ENCODE measurements around the gene UNC5A.

UNC5A gene

DNA sequence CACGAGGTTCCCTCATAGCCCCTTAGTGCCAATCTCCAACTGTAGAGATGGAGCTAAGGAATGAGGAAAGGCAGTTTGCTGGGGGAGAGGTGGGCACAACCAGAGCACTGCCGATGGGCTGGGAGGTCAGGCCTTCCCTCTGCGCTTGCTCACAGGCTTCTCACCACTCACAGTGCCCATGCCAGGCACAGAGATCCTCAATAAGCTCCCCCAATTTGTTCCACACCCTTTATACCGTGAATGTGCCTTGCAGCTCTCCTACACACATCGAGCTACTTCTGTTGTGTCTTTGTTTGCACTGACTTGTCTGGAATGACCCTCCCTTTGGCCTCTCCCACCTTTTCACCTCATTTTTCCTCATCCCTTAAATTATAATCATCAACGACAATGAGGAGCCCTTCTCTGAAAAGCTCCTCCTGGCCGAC lies 90.4 kb downstream of the UNC5A start:
- Histone ChIP-seq H3K36me3 (ENCODE audit: control insufficient read depth, insufficient read depth, low read length) (peaks cover 14% of the 10 kb centered on the region), H3K27me3 (replicated peaks; ENCODE audit: control insufficient read depth, insufficient read depth, low read length) (no peaks in the 10 kb centered on the region), H3K4me3 (replicated peaks; ENCODE audit: low read depth, low read length) (no peak overlapping the region)
- TF ChIP-seq, protein P1, sequence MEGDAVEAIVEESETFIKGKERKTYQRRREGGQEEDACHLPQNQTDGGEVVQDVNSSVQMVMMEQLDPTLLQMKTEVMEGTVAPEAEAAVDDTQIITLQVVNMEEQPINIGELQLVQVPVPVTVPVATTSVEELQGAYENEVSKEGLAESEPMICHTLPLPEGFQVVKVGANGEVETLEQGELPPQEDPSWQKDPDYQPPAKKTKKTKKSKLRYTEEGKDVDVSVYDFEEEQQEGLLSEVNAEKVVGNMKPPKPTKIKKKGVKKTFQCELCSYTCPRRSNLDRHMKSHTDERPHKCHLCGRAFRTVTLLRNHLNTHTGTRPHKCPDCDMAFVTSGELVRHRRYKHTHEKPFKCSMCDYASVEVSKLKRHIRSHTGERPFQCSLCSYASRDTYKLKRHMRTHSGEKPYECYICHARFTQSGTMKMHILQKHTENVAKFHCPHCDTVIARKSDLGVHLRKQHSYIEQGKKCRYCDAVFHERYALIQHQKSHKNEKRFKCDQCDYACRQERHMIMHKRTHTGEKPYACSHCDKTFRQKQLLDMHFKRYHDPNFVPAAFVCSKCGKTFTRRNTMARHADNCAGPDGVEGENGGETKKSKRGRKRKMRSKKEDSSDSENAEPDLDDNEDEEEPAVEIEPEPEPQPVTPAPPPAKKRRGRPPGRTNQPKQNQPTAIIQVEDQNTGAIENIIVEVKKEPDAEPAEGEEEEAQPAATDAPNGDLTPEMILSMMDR (IDR thresholded peaks at IDR 0.05; ENCODE audit: insufficient read depth, low read length, poor library complexity, severe bottlenecking): no peak
- DNase-seq (ENCODE audit: extremely low read depth, insufficient read length): no peak

GRCh38 chr5:176901260-176902101 lies 91.1 kb downstream of the UNC5A start:
- H3K4me3 ChIP-seq (replicated peaks; ENCODE audit: low read depth, low read length): no peak overlapping the region
- DNase-seq (ENCODE audit: extremely low read depth, insufficient read length): peak; percentile 51
- peaks cover 15% of the 10 kb centered on the region for H3K36me3 ChIP-seq (ENCODE audit: control insufficient read depth, insufficient read depth, low read length)
- TF ChIP-seq, protein P1 (IDR thresholded peaks at IDR 0.05; ENCODE audit: insufficient read depth, low read length, poor library complexity, severe bottlenecking): no peak
- H3K27me3 ChIP-seq (replicated peaks; ENCODE audit: control insufficient read depth, insufficient read depth, low read length): no peaks in the 10 kb centered on the region

DNA sequence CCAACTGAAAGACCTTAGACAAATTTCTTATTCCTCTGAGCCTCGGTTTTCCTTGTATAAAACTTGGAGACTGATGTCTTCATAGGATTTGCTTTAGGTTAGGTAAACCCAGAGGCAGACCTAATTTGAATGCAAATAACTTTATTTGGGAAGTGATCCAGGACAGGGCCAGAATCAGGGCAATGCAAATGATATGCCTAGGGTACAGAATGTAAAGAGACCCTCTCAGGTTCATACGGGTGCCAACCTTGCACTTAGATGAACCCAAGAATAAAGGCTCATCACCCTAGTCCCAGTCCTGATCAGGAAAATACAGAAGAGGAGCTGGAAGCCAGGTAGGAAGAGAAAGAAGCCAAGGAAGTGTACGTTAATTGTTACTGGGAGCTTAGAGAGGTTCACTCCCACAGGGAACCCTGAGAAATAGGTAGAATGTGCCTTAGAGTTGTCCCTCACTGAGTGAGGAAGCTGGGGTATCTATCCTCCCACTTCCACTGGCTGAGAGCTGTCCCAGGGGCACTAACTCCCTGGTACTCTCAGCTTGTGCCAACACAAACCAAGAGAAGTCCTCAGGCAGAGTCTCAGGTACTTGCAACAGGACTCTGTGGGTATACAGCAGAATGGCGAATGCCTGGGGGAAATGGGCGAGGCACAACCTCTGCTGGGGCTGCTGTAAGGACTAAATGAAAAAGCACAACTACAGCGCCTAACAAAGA lies 91.9 kb downstream of the UNC5A start:
- Histone ChIP-seq H3K27me3 (replicated peaks; ENCODE audit: control insufficient read depth, insufficient read depth, low read length) (no peaks in the 10 kb centered on the region), H3K36me3 (ENCODE audit: control insufficient read depth, insufficient read depth, low read length) (peaks cover 17% of the 10 kb centered on the region), H3K4me3 (replicated peaks; ENCODE audit: low read depth, low read length) (no peak overlapping the region)
- TF ChIP-seq, protein P1 (IDR thresholded peaks at IDR 0.05; ENCODE audit: insufficient read depth, low read length, poor library complexity, severe bottlenecking): no peak
- no peak for DNase-seq (ENCODE audit: extremely low read depth, insufficient read length)

DNA sequence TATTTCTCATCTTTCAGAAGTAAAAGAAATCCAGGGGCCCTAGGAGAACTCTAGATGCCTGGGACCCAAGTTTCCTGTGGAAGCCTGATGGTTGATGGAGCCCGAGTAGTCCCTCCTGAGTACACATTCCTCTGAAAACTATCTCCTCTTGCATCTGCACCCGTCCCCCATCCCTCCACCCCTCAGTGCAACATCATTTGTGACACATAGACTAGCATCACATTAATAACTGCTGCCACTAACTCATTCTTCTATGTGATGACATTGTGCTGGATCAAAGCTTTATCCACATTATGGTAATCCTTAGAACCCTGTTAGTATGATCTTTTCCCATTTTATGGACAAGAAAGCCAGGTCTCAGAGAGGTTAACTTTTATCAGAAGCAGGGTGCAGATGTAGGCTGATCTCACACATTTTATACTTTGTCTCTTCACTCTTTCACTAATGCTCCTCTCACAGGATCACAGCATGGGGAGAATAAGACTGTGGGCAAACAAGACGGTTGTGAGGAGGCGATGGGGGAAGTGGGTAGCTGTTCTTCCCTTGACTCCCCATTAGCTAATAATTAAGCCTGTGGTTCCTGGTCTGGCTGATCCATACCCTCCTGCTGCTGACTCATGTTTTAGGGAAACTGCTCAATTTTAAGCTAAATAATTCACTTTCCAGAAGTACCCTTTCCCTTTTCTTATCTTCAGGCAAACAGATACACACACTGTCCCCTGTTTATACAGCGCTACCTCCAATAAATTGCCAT lies 92.7 kb downstream of the UNC5A start:
- H3K27me3 ChIP-seq (replicated peaks; ENCODE audit: control insufficient read depth, insufficient read depth, low read length): no peaks in the 10 kb centered on the region
- no peak overlapping the region for H3K4me3 ChIP-seq (replicated peaks; ENCODE audit: low read depth, low read length)
- H3K36me3 ChIP-seq (ENCODE audit: control insufficient read depth, insufficient read depth, low read length): peaks cover 17% of the 10 kb centered on the region
- TF ChIP-seq, protein P1 (IDR thresholded peaks at IDR 0.05; ENCODE audit: insufficient read depth, low read length, poor library complexity, severe bottlenecking): no peak
- no peak for DNase-seq (ENCODE audit: extremely low read depth, insufficient read length)

- no peak overlapping the region for H3K4me3 ChIP-seq (replicated peaks; ENCODE audit: low read depth, low read length)
These were observed 93.9 kb downstream of the UNC5A start for GRCh38 chr5:176904276-176904675.

More at GRCh38 chr5:176904276-176904675, 93.9 kb downstream of the UNC5A start:
- DNase-seq (ENCODE audit: extremely low read depth, insufficient read length): no peak
- Histone ChIP-seq H3K36me3 (ENCODE audit: control insufficient read depth, insufficient read depth, low read length) (peaks cover 21% of the 10 kb centered on the region), H3K27me3 (replicated peaks; ENCODE audit: control insufficient read depth, insufficient read depth, low read length) (no peaks in the 10 kb centered on the region)
- TF ChIP-seq, protein P1 (IDR thresholded peaks at IDR 0.05; ENCODE audit: insufficient read depth, low read length, poor library complexity, severe bottlenecking): no peak

Data from GM06990 (cell line).